PC-9 (cell line): ENCODE measurements around the gene SLC7A14. TPM values are rescaled to one million over a fixed set of nuclear protein-coding genes. Genes with fewer than 3 reads are reported as not detected.
A peak's percentile ranks its signal among the peaks of the same experiment; 100 is the strongest.

ENCODE experiments used
- BruUV-seq: library from RNA; stranded (reverse); fragments of 400-500 nt; replicated peaks from 2 replicates; lab custom pipeline; 2021; lab: Mats Ljungman, UMichigan
- CTCF ChIA-PET: fragments of 300-600 bp; sonication (Branson Sonifier 250); formaldehyde crosslinking; loops from one replicate; lab custom pipeline; 2022; ENCODE audit warnings: antibody characterized with exemption; lab: Charles Lee
- POLR2A ChIA-PET: fragments of 300-600 bp; sonication (Branson Sonifier 250); formaldehyde crosslinking; loops from one replicate; lab custom pipeline; 2022; ENCODE audit warnings: antibody characterized with exemption; ENCODE audit not compliant: unreplicated experiment; lab: Charles Lee
- DNase-seq, 2 experiments: peaks; one replicate each; pipeline versions ENCODE4 v3.0.0 to v3.0.0-alpha.2; 2015 to 2022; ENCODE audit warnings: mixed read lengths in 1 of 2
- H2AFZ ChIP-seq: fragments of 200-600 bp; sonication (generic); 2 replicates; pipeline ENCODE4 v1.8.1; 2017; ENCODE audit warnings: antibody characterized with exemption
- H3F3A ChIP-seq: fragments of 200-600 bp; sonication (generic); 2 replicates; pipeline ENCODE4 v1.8.1; 2017; ENCODE audit warnings: antibody characterized with exemption, mild to moderate bottlenecking, low read depth; ENCODE audit not compliant: insufficient read depth
- H3K27ac ChIP-seq: fragments of 200-600 bp; sonication (generic); 2 replicates; pipeline ENCODE4 v1.6.1; 2016; ENCODE audit warnings: mixed run types
- H3K27me3 ChIP-seq: fragments of 200-600 bp; sonication (generic); 2 replicates; pipeline ENCODE4 v1.6.1; 2016; ENCODE audit warnings: low read depth, mixed run types; ENCODE audit not compliant: insufficient read depth
- H3K36me3 ChIP-seq: fragments of 200-600 bp; sonication (generic); 2 replicates; pipeline ENCODE4 v1.6.1; 2016; ENCODE audit warnings: low read depth, mixed run types
- H3K4me1 ChIP-seq: fragments of 200-600 bp; sonication (generic); replicated peaks from 2 replicates; pipeline ENCODE4 v1.6.1; 2016; ENCODE audit warnings: mixed run types; ENCODE audit not compliant: insufficient read depth
- H3K4me2 ChIP-seq: fragments of 200-600 bp; sonication (generic); 2 replicates; pipeline ENCODE4 v1.6.1; 2017; ENCODE audit warnings: mixed run types
- H3K4me3 ChIP-seq: fragments of 200-600 bp; sonication (generic); 2 replicates; pipeline ENCODE4 v1.6.1; 2016; ENCODE audit warnings: mixed run types
- H3K79me2 ChIP-seq: fragments of 200-600 bp; sonication (generic); 2 replicates; pipeline ENCODE4 v1.6.1; 2017; ENCODE audit warnings: low read depth, mixed run types
- H3K9me2 ChIP-seq: fragments of 200-600 bp; sonication (generic); 2 replicates; pipeline ENCODE4 v1.8.1; 2017; ENCODE audit warnings: mild to moderate bottlenecking; ENCODE audit not compliant: insufficient read depth
- H3K9me3 ChIP-seq: fragments of 200-600 bp; sonication (generic); 2 replicates; pipeline ENCODE4 v1.8.1; 2016; ENCODE audit warnings: low read depth; ENCODE audit not compliant: insufficient read depth
- H4K20me1 ChIP-seq: fragments of 200-600 bp; sonication (generic); 2 replicates; pipeline ENCODE4 v1.8.1; 2017; ENCODE audit not compliant: insufficient read depth
- CTCF ChIP-seq: fragments of 200-600 bp; sonication (generic); conservative IDR thresholded peaks from 2 replicates; pipeline ENCODE4 v1.6.1; 2017; ENCODE audit warnings: mixed run types, antibody characterized with exemption, mild to moderate bottlenecking, moderate library complexity
- EZH2 ChIP-seq: fragments of 200-600 bp; sonication (generic); IDR thresholded peaks from 2 replicates; pipeline ENCODE4 v1.8.0; 2017; ENCODE audit warnings: antibody characterized with exemption, low read depth
- intact Hi-C: fragments of 100-400 bp; cut with micrococcal nuclease; formaldehyde crosslinking; loops from one replicate; pipeline ENCODE4 v1.10.0; 2022; ENCODE audit not compliant: unreplicated experiment
- total RNA-seq: library from RNA; stranded (reverse); gene quantifications from 2 replicates; pipeline ENCODE4 v1.2.3, GENCODE V29; 2021

The SLC7A14 gene
- total RNA-seq, 1 experiment from 2014 or later = not detected

GRCh38 chr3:170553788-170554757 is 31.8 kb downstream of the SLC7A14 start:
- TF ChIP-seq EZH2 (no peak), CTCF (no peak)
- Histone ChIP-seq H4K20me1 (no peaks in the 10 kb centered on the region), H2AFZ (no peak overlapping the region), H3K36me3 (no peaks in the 10 kb centered on the region), H3K79me2 (no peaks in the 10 kb centered on the region), H3K9me2 (0 out of 2 replicates have a peak, but pooled peaks cover 3% of the 10 kb centered on the region), H3K4me3 (no peak overlapping the region), H3K27me3 (no peaks in the 10 kb centered on the region), H3F3A (no peaks in the 10 kb centered on the region), H3K9me3 (no peaks in the 10 kb centered on the region; the same call in 1 of the 2 replicates), H3K4me2 (no peak overlapping the region), H3K4me1 (no peaks in the 10 kb centered on the region), H3K27ac (no peak overlapping the region)
- CTCF ChIA-PET = no interaction called here
- no TSS peak for BruUV-seq
- POLR2A ChIA-PET = interaction anchor here (0.6 kb wide), 1 partner anchor 124 kb away, joined by 3 read pairs; no protein-coding TSS in a partner anchor
- intact Hi-C loops = no loop called here
- peak in 1 of 2 experiments; percentile 32 for DNase-seq

- BruUV-seq = no TSS peak
- ChIA-PET CTCF (no interaction called here), POLR2A (no interaction called here)
- no peaks in the 10 kb centered on the region for H4K20me1 ChIP-seq
- H2AFZ ChIP-seq = no peak overlapping the region
- H3K79me2 ChIP-seq = no peaks in the 10 kb centered on the region
- no peak for TF ChIP-seq EZH2
- TF ChIP-seq CTCF = no peak
- no peak overlapping the region for H3K27ac ChIP-seq
- H3K27me3 ChIP-seq = no peaks in the 10 kb centered on the region
- intact Hi-C loops = no loop called here
- H3K4me3 ChIP-seq = no peak overlapping the region
- no peaks in the 10 kb centered on the region; the same call in 1 of the 2 replicates for H3K9me3 ChIP-seq
- H3F3A ChIP-seq = no peaks in the 10 kb centered on the region
- peak in 1 of 2 experiments; percentile 6 for DNase-seq
- no peak overlapping the region for H3K4me2 ChIP-seq
- no peaks in the 10 kb centered on the region for H3K36me3 ChIP-seq
- 0 out of 2 replicates have a peak, but pooled peaks cover 3% of the 10 kb centered on the region for H3K9me2 ChIP-seq
- H3K4me1 ChIP-seq = no peaks in the 10 kb centered on the region
Measured at GRCh38 chr3:170551252-170551651, 34.6 kb downstream of the SLC7A14 start.

GRCh38 chr3:170542704-170543103 is 43.2 kb downstream of the SLC7A14 start:
- TF ChIP-seq EZH2 (no peak), CTCF (no peak)
- CTCF ChIA-PET = no interaction called here
- no peak overlapping the region for H3K4me2 ChIP-seq
- POLR2A ChIA-PET = interaction anchor here (0.6 kb wide), 1 partner anchor 59 kb away, joined by 3 read pairs; no protein-coding TSS in a partner anchor
- no peaks in the 10 kb centered on the region for H3K36me3 ChIP-seq
- H3K27ac ChIP-seq = no peak overlapping the region
- no peaks in the 10 kb centered on the region for H4K20me1 ChIP-seq
- intact Hi-C loops = no loop called here
- H3K4me1 ChIP-seq = no peaks in the 10 kb centered on the region
- no peak for DNase-seq
- H3K4me3 ChIP-seq = no peak overlapping the region
- no peak overlapping the region for H2AFZ ChIP-seq
- H3K27me3 ChIP-seq = no peaks in the 10 kb centered on the region
- H3K79me2 ChIP-seq = no peaks in the 10 kb centered on the region
- no peaks in the 10 kb centered on the region for H3F3A ChIP-seq
- no peaks in the 10 kb centered on the region for H3K9me2 ChIP-seq
- H3K9me3 ChIP-seq = no peaks in the 10 kb centered on the region
- BruUV-seq = no TSS peak
